Measurements from ENCODE around the gene SNAI3.

DNA sequence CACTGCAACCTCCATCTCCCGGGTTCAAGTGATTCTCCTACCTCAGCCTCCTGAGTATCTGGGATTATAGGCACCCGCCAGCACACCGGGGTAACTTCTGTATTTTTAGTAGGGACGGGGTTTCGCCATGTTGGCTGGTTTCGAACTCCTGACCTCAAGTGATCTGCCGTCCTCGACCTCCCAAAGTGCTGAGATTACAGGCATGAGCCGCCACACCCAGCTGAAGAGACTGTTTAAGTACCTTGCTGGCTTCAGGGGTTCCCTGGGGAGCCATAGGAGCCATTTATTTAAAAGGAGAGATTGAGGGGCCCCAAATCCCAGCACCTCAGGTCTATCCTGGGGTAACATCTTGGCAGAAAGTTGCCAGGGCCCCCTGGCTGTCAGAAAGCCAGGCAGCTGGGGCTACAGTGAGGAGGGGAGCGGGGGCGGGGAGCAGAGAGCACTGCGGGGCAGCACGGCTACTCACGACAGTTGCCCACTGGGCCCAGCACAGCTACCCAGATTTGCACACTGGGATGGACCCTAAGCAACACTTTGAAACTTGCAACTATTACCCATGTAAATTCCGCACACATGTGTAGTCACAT lies 1.6 kb downstream of the SNAI3 start:
- TF ChIP-seq CTCF (IDR thresholded peaks at IDR 0.05) (no peak), POLR2A (IDR thresholded peaks at IDR 0.05; ENCODE audit: low read depth) (no peak), EP300 (IDR thresholded peaks at IDR 0.05) (no peak)

Data from esophagus muscularis mucosa (tissue), 4 donors.